ENCODE measurements around the gene ZNF672.
A peak's percentile ranks its signal among the peaks of the same experiment; 100 is the strongest.

The ZNF672 gene

GRCh38 chr1:248862695-248862997 lies 24.6 kb downstream of the ZNF672 start:
- DNase-seq (ENCODE audit: low read depth) = no peak
- TF ChIP-seq CTCF (conservative IDR thresholded peaks at IDR 0.05; ENCODE audit: low read length) = no peak
- H3K4me3 ChIP-seq (ENCODE audit: low read length) = peak overlapping the region; percentile 70

GRCh38 chr1:248862998-248863881 lies 25.2 kb downstream of the ZNF672 start:
- peak overlapping the region; percentile 70 for H3K4me3 ChIP-seq (ENCODE audit: low read length)
- TF ChIP-seq CTCF (conservative IDR thresholded peaks at IDR 0.05; ENCODE audit: low read length) = no peak
- DNase-seq (ENCODE audit: low read depth) = peak; percentile 57

- H3K4me3 ChIP-seq (ENCODE audit: low read length) = peak overlapping the region; percentile 83
- no peak for TF ChIP-seq CTCF (conservative IDR thresholded peaks at IDR 0.05; ENCODE audit: low read length)
Measured at GRCh38 chr1:248871837-248872401, 33.9 kb downstream of the ZNF672 start.

GRCh38 chr1:248872752-248873408 lies 34.9 kb downstream of the ZNF672 start:
- peak; percentile 55 for DNase-seq (ENCODE audit: low read depth)
- no peak for TF ChIP-seq CTCF (conservative IDR thresholded peaks at IDR 0.05; ENCODE audit: low read length)
- peak overlapping the region; percentile 83 for H3K4me3 ChIP-seq (ENCODE audit: low read length)

More at GRCh38 chr1:248871837-248872401, 33.9 kb downstream of the ZNF672 start:
- DNase-seq (ENCODE audit: low read depth) = no peak

- TF ChIP-seq CTCF (conservative IDR thresholded peaks at IDR 0.05; ENCODE audit: low read length) = peak; percentile 3; the same call in 1 of the 2 replicates
- H3K4me3 ChIP-seq (ENCODE audit: low read length) = peak overlapping the region; percentile 83
- peak; percentile 95 for DNase-seq (ENCODE audit: low read depth)
Measured at GRCh38 chr1:248873409-248873992, 35.5 kb downstream of the ZNF672 start.

GRCh38 chr1:248873993-248874533 lies 36.0 kb downstream of the ZNF672 start:
- peak overlapping the region; percentile 83 for H3K4me3 ChIP-seq (ENCODE audit: low read length)
- DNase-seq (ENCODE audit: low read depth) = no peak
- no peak for TF ChIP-seq CTCF (conservative IDR thresholded peaks at IDR 0.05; ENCODE audit: low read length)

All from AG10803 (cell line).